ENCODE data around the gene TARBP2.
"Not testable (repeated sequence)": the region's sequence is repeated elsewhere in the genome, so short reads cannot be mapped to it uniquely, and the experiment has no call there.

The TARBP2 gene

DNA sequence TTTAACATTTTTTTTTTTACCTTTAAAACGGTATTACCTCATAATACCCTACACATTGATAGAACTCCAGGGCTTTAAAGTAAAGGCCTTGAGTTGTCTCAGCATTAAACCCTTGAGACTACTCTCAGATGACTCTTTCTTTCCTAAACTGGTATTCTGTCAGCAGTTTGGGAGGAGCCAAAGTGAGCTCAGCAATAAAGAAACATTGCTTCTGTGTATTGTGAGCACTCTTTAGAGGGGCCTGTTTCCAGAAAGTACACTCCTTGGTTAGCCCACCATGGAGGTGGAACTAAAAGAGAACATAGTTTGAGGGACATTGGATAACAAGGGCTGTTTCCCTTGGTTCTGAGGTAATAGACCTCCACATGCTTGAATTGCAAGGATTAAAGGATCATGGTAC lies 22.2 kb upstream of the TARBP2 start:
- Histone ChIP-seq H3K4me2 (ENCODE audit: low read length) (no peak overlapping the region), H3F3A (ENCODE audit: control insufficient read depth, insufficient read depth) (peaks cover 78% of the 10 kb centered on the region), H3K9me3 (ENCODE audit: control insufficient read depth, insufficient read depth, low read length) (no peaks in the 10 kb centered on the region), H3K36me3 (ENCODE audit: control insufficient read depth, low read length) (peaks cover 95% of the 10 kb centered on the region), H4K20me1 (ENCODE audit: control insufficient read depth, insufficient read depth, low read depth, low read length) (peaks cover 23% of the 10 kb centered on the region), H3K9me2 (replicated peaks; ENCODE audit: control insufficient read depth, low read length) (no peaks in the 10 kb centered on the region), H3K4me1 (ENCODE audit: control insufficient read depth, low read length) (no peaks in the 10 kb centered on the region), H3K27me3 (ENCODE audit: control insufficient read depth, low read length) (no peaks in the 10 kb centered on the region), H3K27ac (ENCODE audit: low read depth, low read length) (no peak overlapping the region), H3K4me3 (ENCODE audit: low read length) (no peak overlapping the region), H3K79me2 (ENCODE audit: control insufficient read depth, low read length) (peaks cover 36% of the 10 kb centered on the region)
- TF ChIP-seq, protein P1, sequence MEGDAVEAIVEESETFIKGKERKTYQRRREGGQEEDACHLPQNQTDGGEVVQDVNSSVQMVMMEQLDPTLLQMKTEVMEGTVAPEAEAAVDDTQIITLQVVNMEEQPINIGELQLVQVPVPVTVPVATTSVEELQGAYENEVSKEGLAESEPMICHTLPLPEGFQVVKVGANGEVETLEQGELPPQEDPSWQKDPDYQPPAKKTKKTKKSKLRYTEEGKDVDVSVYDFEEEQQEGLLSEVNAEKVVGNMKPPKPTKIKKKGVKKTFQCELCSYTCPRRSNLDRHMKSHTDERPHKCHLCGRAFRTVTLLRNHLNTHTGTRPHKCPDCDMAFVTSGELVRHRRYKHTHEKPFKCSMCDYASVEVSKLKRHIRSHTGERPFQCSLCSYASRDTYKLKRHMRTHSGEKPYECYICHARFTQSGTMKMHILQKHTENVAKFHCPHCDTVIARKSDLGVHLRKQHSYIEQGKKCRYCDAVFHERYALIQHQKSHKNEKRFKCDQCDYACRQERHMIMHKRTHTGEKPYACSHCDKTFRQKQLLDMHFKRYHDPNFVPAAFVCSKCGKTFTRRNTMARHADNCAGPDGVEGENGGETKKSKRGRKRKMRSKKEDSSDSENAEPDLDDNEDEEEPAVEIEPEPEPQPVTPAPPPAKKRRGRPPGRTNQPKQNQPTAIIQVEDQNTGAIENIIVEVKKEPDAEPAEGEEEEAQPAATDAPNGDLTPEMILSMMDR (IDR thresholded peaks at IDR 0.05; ENCODE audit: low read depth, low read length, poor library complexity, severe bottlenecking), result no peak
- TF ChIP-seq EZH2phosphoT487 (IDR thresholded peaks at IDR 0.05; ENCODE audit: borderline replicate concordance, low read length), result no peak

DNA sequence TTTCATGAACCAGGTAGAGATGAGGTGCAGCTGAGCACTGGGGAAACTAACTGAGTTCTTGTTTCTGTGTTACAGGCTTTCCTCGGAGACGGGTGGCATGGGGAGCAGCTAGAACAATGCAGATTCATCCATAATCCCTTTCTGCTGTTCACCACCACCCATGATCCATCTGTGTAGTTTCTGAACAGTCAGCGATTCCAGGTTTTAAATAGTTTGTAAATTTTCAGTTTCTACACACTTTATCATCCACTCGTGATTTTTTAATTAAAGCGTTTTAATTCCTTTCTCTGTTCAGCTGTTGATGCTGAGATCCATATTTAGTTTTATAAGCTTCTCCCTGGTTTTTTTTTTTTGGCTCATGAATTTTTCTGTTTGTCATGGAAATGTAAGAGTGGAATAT lies 21.8 kb upstream of the TARBP2 start:
- Histone ChIP-seq H3K4me1 (ENCODE audit: control insufficient read depth, low read length) (no peaks in the 10 kb centered on the region), H3K9me2 (replicated peaks; ENCODE audit: control insufficient read depth, low read length) (no peaks in the 10 kb centered on the region), H3K4me3 (ENCODE audit: low read length) (no peak overlapping the region), H4K20me1 (ENCODE audit: control insufficient read depth, insufficient read depth, low read depth, low read length) (peaks cover 26% of the 10 kb centered on the region), H3K4me2 (ENCODE audit: low read length) (no peak overlapping the region), H3F3A (ENCODE audit: control insufficient read depth, insufficient read depth) (peaks cover 78% of the 10 kb centered on the region), H3K9me3 (ENCODE audit: control insufficient read depth, insufficient read depth, low read length) (no peaks in the 10 kb centered on the region), H3K27me3 (ENCODE audit: control insufficient read depth, low read length) (no peaks in the 10 kb centered on the region), H3K27ac (ENCODE audit: low read depth, low read length) (no peak overlapping the region), H3K36me3 (ENCODE audit: control insufficient read depth, low read length) (peaks cover 95% of the 10 kb centered on the region), H3K79me2 (ENCODE audit: control insufficient read depth, low read length) (peaks cover 32% of the 10 kb centered on the region)
- TF ChIP-seq EZH2phosphoT487 (IDR thresholded peaks at IDR 0.05; ENCODE audit: borderline replicate concordance, low read length), result no peak
- TF ChIP-seq, protein P1 (IDR thresholded peaks at IDR 0.05; ENCODE audit: low read depth, low read length, poor library complexity, severe bottlenecking), result no peak

DNA sequence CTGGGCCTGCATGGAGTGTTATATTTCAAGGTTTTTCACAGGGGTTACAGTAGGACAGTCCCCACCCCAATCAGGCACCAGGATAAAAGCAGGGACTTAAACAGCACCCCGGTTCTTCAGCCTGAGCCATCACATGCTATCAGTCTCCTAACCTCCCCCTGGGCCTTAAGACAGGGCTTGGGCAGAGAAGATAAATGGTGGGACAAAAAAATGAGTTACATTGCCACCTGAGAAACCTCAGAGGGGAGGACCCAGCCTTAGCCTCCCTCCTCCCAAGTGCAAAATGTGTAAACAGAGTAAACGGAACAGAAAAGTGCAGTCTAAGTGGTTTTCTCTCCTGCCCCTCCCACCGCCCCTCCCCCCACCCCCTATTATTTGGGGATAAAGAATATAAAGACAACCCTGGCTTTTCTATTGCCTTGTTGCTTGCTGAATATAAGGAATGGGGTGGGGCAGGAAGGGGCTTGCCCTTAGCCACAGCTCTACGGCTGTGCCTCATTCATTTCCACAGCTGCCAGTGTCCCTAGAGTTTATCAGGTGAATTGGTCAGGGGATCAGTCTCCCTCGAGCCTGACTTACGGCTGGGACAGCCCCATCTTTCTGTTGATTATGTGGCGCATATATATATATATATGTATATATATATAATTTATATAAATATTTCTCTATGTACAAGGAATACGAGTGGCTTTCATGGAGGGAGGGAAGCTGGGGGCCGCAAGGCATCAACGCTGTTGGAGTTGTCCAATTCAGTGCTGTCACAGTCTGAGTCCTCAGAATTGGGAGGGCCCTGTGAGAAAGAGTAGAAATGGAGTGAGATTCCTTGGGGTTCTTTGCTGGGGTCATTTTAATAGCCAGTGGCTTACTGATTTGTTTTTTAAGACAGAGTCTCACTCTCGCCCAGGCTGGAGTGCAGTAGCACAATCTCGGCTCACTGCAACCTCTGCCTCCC lies 20.3 kb upstream of the TARBP2 start:
- Histone ChIP-seq H3K9me3 (ENCODE audit: control insufficient read depth, insufficient read depth, low read length) (no peaks in the 10 kb centered on the region), H3K79me2 (ENCODE audit: control insufficient read depth, low read length) (peaks cover 18% of the 10 kb centered on the region), H3K4me1 (ENCODE audit: control insufficient read depth, low read length) (no peaks in the 10 kb centered on the region)

DNA sequence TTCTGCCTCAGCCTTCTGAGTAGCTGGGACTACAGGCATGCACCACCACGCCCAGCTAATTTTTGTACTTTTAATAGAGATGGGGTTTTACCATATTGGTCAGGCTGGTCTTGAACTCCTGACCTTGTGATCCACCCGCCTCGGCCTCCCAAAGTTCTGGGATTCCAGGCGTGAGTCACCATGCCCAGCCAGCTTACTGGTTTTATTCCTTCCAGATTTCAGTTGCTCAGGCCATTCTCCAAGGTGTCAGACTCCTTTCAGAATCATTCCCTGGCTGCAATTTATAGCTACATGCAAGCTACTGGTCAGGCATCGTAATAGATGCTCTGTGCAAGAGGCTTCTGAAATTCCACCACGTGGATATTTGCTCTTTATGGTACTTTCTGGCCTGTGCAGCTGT lies 19.6 kb upstream of the TARBP2 start:
- Histone ChIP-seq H3K79me2 (ENCODE audit: control insufficient read depth, low read length) (peaks cover 12% of the 10 kb centered on the region), H3F3A (ENCODE audit: control insufficient read depth, insufficient read depth) (peaks cover 64% of the 10 kb centered on the region)
- not testable (repeated sequence) for H3K27ac ChIP-seq (ENCODE audit: low read depth, low read length)

More for the DNA sequence above, 20.3 kb upstream of the TARBP2 start:
- no peaks in the 10 kb centered on the region for H3K9me2 ChIP-seq (replicated peaks; ENCODE audit: control insufficient read depth, low read length)
- no peak overlapping the region for H3K4me2 ChIP-seq (ENCODE audit: low read length)
- peaks cover 90% of the 10 kb centered on the region for H3K36me3 ChIP-seq (ENCODE audit: control insufficient read depth, low read length)
- H3K27me3 ChIP-seq (ENCODE audit: control insufficient read depth, low read length), result no peaks in the 10 kb centered on the region
- TF ChIP-seq, protein P1 (IDR thresholded peaks at IDR 0.05; ENCODE audit: low read depth, low read length, poor library complexity, severe bottlenecking), result no peak
- TF ChIP-seq EZH2phosphoT487 (IDR thresholded peaks at IDR 0.05; ENCODE audit: borderline replicate concordance, low read length), result no peak
- peaks cover 23% of the 10 kb centered on the region for H4K20me1 ChIP-seq (ENCODE audit: control insufficient read depth, insufficient read depth, low read depth, low read length)
- no peak overlapping the region for H3K4me3 ChIP-seq (ENCODE audit: low read length)
- H3K27ac ChIP-seq (ENCODE audit: low read depth, low read length), result no peak overlapping the region
- peaks cover 65% of the 10 kb centered on the region for H3F3A ChIP-seq (ENCODE audit: control insufficient read depth, insufficient read depth)

More for the DNA sequence above, 19.6 kb upstream of the TARBP2 start:
- Histone ChIP-seq H4K20me1 (ENCODE audit: control insufficient read depth, insufficient read depth, low read depth, low read length) (peaks cover 20% of the 10 kb centered on the region), H3K36me3 (ENCODE audit: control insufficient read depth, low read length) (peaks cover 87% of the 10 kb centered on the region)
- H3K4me2 ChIP-seq (ENCODE audit: low read length); H3K9me3 ChIP-seq (ENCODE audit: control insufficient read depth, insufficient read depth, low read length); H3K9me2 ChIP-seq (replicated peaks; ENCODE audit: control insufficient read depth, low read length); H3K27me3 ChIP-seq (ENCODE audit: control insufficient read depth, low read length); H3K4me1 ChIP-seq (ENCODE audit: control insufficient read depth, low read length); H3K4me3 ChIP-seq (ENCODE audit: low read length): not testable (repeated sequence)

Data from DOHH2 (cell line).